ENCODE measurements around the gene ABHD6. TPM values are rescaled to one million over a fixed set of nuclear protein-coding genes. Genes with fewer than 3 reads are reported as not detected.
A peak's percentile ranks its signal among the peaks of the same experiment; 100 is the strongest.
"Not testable (repeated sequence)": the region's sequence is repeated elsewhere in the genome, so short reads cannot be mapped to it uniquely, and the experiment has no call there.

Gene ABHD6
- total and polyA plus RNA-seq, 8 donors: 4.3 to 22.8 (median 8.0) TPM

DNA sequence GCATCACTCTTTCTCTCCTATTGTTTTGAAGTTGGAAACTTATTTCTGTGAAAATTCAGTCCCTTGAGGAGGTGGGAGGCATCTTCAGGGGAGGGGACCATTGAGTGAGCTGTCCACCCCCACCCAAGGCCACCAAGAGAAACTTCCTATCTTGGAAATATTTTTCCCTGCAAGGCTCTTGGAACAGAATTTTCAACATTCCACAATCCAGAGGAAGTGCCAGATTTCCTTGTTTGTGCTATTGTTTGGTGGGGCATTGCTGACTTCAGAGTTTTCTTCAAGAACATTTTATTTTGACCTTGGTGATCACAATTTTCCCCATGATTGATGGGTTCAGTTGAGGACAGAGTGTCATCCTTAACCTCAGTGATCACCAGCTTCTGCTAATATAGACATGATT, 38.8 kb upstream of the ABHD6 start:
- DNase-seq: no peak
- Histone ChIP-seq H3K9me3 (no peaks in the 10 kb centered on the region), H3K27ac (peak overlapping the region in 1 of 5 donors; percentile 56), H3K27me3 (no peaks in the 10 kb centered on the region), H3K4me3 (no peak overlapping the region), H3K4me1 (peaks cover 0 to 7% (median 0%) of the 10 kb centered on the region in 4 donors), H3K36me3 (no peaks in the 10 kb centered on the region)
- intact Hi-C loops (cut with DNase I; ENCODE audit: low total_unique reads): no loop called here
- TF ChIP-seq, protein P1, sequence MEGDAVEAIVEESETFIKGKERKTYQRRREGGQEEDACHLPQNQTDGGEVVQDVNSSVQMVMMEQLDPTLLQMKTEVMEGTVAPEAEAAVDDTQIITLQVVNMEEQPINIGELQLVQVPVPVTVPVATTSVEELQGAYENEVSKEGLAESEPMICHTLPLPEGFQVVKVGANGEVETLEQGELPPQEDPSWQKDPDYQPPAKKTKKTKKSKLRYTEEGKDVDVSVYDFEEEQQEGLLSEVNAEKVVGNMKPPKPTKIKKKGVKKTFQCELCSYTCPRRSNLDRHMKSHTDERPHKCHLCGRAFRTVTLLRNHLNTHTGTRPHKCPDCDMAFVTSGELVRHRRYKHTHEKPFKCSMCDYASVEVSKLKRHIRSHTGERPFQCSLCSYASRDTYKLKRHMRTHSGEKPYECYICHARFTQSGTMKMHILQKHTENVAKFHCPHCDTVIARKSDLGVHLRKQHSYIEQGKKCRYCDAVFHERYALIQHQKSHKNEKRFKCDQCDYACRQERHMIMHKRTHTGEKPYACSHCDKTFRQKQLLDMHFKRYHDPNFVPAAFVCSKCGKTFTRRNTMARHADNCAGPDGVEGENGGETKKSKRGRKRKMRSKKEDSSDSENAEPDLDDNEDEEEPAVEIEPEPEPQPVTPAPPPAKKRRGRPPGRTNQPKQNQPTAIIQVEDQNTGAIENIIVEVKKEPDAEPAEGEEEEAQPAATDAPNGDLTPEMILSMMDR (IDR thresholded peaks at IDR 0.05): no peak
- TF ChIP-seq POLR2AphosphoS5 (IDR thresholded peaks at IDR 0.05) (no peak), EP300 (IDR thresholded peaks at IDR 0.05) (no peak), POLR2A (IDR thresholded peaks at IDR 0.05) (no peak)

GRCh38 chr3:58200121-58200709, 37.4 kb upstream of the ABHD6 start:
- Histone ChIP-seq H3K4me1 (peaks cover 0 to 7% (median 0%) of the 10 kb centered on the region in 4 donors), H3K4me3 (no peak overlapping the region), H3K36me3 (no peaks in the 10 kb centered on the region), H3K27me3 (no peaks in the 10 kb centered on the region), H3K9me3 (no peaks in the 10 kb centered on the region), H3K27ac (peak overlapping the region in 1 of 5 donors; percentile 46)
- intact Hi-C loops (cut with DNase I; ENCODE audit: low total_unique reads): no loop called here
- TF ChIP-seq POLR2AphosphoS5 (IDR thresholded peaks at IDR 0.05) (no peak), POLR2A (IDR thresholded peaks at IDR 0.05) (no peak)
- TF ChIP-seq, protein P1 (IDR thresholded peaks at IDR 0.05): no peak
- no peak for DNase-seq

DNA sequence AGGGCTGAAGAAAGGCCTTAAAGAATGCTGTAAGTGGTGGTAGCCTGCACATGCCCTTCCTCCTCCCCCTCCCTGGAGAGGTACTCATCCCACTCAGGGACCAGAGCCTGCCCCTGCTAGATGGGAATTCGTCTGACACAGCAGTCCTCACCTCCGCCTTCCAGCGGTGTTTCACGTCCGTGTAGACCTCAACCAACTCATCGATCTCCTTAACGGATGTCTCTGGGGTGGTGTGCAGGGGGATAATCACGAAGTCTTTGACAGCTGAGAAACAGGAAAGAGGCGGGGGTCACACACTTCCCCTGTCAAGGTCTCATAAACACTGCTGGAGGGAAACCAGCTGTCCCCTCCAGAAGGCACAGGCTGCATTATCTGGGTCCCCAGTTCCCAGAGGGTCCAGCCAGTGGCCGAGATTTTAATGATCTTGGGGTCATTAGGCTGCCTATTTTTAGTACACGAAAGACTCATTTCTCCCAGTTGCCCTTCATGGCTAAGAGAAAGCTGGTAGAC, 36.7 kb upstream of the ABHD6 start:
- Histone ChIP-seq H3K27me3 (no peaks in the 10 kb centered on the region), H3K27ac (peak overlapping the region in 2 of 5 donors; percentile 43 to 46), H3K4me3 (no peak overlapping the region), H3K4me1 (peaks cover 0 to 7% (median 0%) of the 10 kb centered on the region in 4 donors), H3K9me3 (no peaks in the 10 kb centered on the region), H3K36me3 (no peaks in the 10 kb centered on the region)
- intact Hi-C loops (cut with DNase I; ENCODE audit: low total_unique reads): no loop called here
- WGBS, 5 donors: 44 to 71% (median 64%) methylated on average over 11 of the region's 11 CpGs
- no peak for TF ChIP-seq EP300 (IDR thresholded peaks at IDR 0.05)
- TF ChIP-seq POLR2AphosphoS5 (IDR thresholded peaks at IDR 0.05): no peak
- no peak for TF ChIP-seq POLR2A (IDR thresholded peaks at IDR 0.05)
- TF ChIP-seq, protein P1 (IDR thresholded peaks at IDR 0.05): no peak
- DNase-seq: no peak

- H3K4me3 ChIP-seq; H3K36me3 ChIP-seq; H3K9me3 ChIP-seq; DNase-seq; H3K27me3 ChIP-seq; intact Hi-C loops (cut with DNase I; ENCODE audit: low total_unique reads): not testable (repeated sequence)
- H3K27ac ChIP-seq: peak overlapping the region in 1 of 5 donors; percentile 46
- peaks cover 0 to 10% (median 0%) of the 10 kb centered on the region in 4 donors for H3K4me1 ChIP-seq
- WGBS, 5 donors: 35 to 45% (median 39%) methylated on average over 3 of the region's 3 CpGs
Observed at GRCh38 chr3:58201451-58201850, 36.1 kb upstream of the ABHD6 start.

DNA sequence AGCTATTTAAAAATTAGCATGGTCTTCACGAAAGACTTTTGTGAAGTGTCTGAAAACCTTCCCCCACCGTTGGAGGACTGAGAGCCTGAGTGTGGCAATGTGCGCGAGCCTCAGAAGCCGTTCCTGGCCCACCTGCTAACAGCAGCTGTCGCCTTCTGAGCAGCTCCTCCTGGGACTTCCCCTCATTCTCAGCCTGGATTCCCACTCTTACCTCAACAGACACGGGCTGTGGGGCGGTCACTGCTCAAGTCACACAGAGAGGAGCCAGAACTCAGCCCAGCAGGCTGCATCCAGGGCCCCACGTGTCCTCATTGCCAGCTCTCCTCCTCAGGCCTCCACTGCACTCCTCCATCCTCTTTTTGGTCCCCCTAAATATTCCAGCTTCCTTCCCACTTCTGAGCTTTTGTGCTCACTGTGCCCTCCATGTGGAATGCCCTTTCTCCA, 34.7 kb upstream of the ABHD6 start:
- no peak for DNase-seq
- Histone ChIP-seq H3K27me3 (no peaks in the 10 kb centered on the region), H3K36me3 (no peaks in the 10 kb centered on the region), H3K9me3 (no peaks in the 10 kb centered on the region), H3K4me3 (no peak overlapping the region), H3K27ac (no peak overlapping the region), H3K4me1 (peaks cover 0 to 10% (median 0%) of the 10 kb centered on the region in 4 donors)
- no peak for TF ChIP-seq EP300 (IDR thresholded peaks at IDR 0.05)
- TF ChIP-seq, protein P1 (IDR thresholded peaks at IDR 0.05): no peak
- no peak for TF ChIP-seq POLR2AphosphoS5 (IDR thresholded peaks at IDR 0.05)
- TF ChIP-seq POLR2A (IDR thresholded peaks at IDR 0.05): no peak
- 80 to 90% (median 84%) methylated on average over 9 of the region's 9 CpGs for WGBS, 5 donors
- intact Hi-C loops (cut with DNase I; ENCODE audit: low total_unique reads): no loop called here
